H1 (cell line): ENCODE data around the gene HSPA4. TPM values are rescaled to one million over a fixed set of nuclear protein-coding genes. Genes with fewer than 3 reads are reported as not detected.

ENCODE experiments used
- CTCF ChIA-PET: fragments of 300-600 bp; sonication (Branson Sonifier 250); formaldehyde crosslinking; loops from one replicate; lab custom pipeline; 2021; ENCODE audit not compliant: partially characterized antibody; lab: Charles Lee
- POLR2A ChIA-PET: fragments of 300-600 bp; sonication (Branson Sonifier 250); formaldehyde crosslinking; loops from one replicate; lab custom pipeline; 2021; ENCODE audit warnings: inconsistent platforms; ENCODE audit not compliant: partially characterized antibody; lab: Charles Lee
- DNase-seq, 2 experiments: peaks; one replicate each; pipeline versions ENCODE4 v3.0.0 to v3.0.0-alpha.2; 2010 to 2022; ENCODE audit warnings: low spot score in 2 of 2, low read depth in 1 of 2, mixed read lengths in 1 of 2
- FAIRE-seq: peaks from 2 replicates; lab custom pipeline; 2011; peaks lifted over from hg19 to GRCh38; lab: Jason Lieb, UNC
- H2AFZ ChIP-seq: 2 replicates; pipeline ENCODE4 v1.8.1; 2012; ENCODE audit warnings: low read length, inconsistent platforms
- H2AK5ac ChIP-seq: 2 replicates; pipeline ENCODE4 v1.6.1; 2013; ENCODE audit warnings: low read depth, low read length
- H2BK120ac ChIP-seq: replicated peaks from 2 replicates; pipeline ENCODE3; 2013; ENCODE audit warnings: low read depth, low read length, inconsistent platforms
- H2BK12ac ChIP-seq: 2 replicates; pipeline ENCODE4 v1.6.1; 2013; ENCODE audit warnings: low read depth, low read length
- H2BK15ac ChIP-seq: 2 replicates; pipeline ENCODE4 v1.6.1; 2013; ENCODE audit warnings: low read length
- H2BK20ac ChIP-seq: 2 replicates; pipeline ENCODE4 v1.6.1; 2013; ENCODE audit warnings: low read length
- H2BK5ac ChIP-seq: 2 replicates; pipeline ENCODE4 v1.6.1; 2013; ENCODE audit warnings: low read depth, low read length
- H3K14ac ChIP-seq: 2 replicates; pipeline ENCODE4 v1.6.1; 2013; ENCODE audit warnings: inconsistent platforms; ENCODE audit not compliant: insufficient read length
- H3K18ac ChIP-seq: 2 replicates; pipeline ENCODE4 v1.6.1; 2013; ENCODE audit warnings: low read length; ENCODE audit errors: extremely low read depth
- H3K23ac ChIP-seq: 2 replicates; pipeline ENCODE4 v1.6.1; 2013; ENCODE audit warnings: inconsistent platforms; ENCODE audit not compliant: insufficient read length
- H3K23me2 ChIP-seq: 2 replicates; pipeline ENCODE4 v1.6.1; 2013; ENCODE audit warnings: low read depth, low read length
- H3K27ac ChIP-seq: 2 replicates; pipeline ENCODE4 v1.6.1; 2011; ENCODE audit warnings: low read depth, low read length, inconsistent platforms
- H3K27me3 ChIP-seq, 4 experiments: replicated peaks in 1 of 4; 1 replicate in 1 of 4; 2 replicates in 3 of 4; pipeline versions ENCODE4 v1.6.1 to v1.8.1; 2011 to 2013; ENCODE audit warnings: low read length in 3 of 4, mild to moderate bottlenecking in 3 of 4, inconsistent platforms in 2 of 4, mixed read lengths in 2 of 4, moderate library complexity in 1 of 4; ENCODE audit not compliant: control insufficient read depth in 3 of 4, insufficient read depth in 3 of 4; ENCODE audit errors: extremely low read depth in 1 of 4
- H3K36me3 ChIP-seq, 4 experiments: 2 replicates each; pipeline versions ENCODE4 v1.6.1 to v1.8.1; 2011 to 2013; ENCODE audit warnings: mild to moderate bottlenecking in 4 of 4, low read length in 3 of 4, moderate library complexity in 2 of 4, control low read depth in 1 of 4, inconsistent platforms in 1 of 4; ENCODE audit not compliant: insufficient read depth in 4 of 4, control insufficient read depth in 2 of 4
- H3K4ac ChIP-seq: replicated peaks from 2 replicates; pipeline ENCODE3; 2013; ENCODE audit warnings: low read length, low read depth, mixed read lengths, inconsistent platforms; ENCODE audit not compliant: insufficient read length
- H3K4me1 ChIP-seq, 4 experiments: replicated peaks in 1 of 4; 1 replicate in 1 of 4; 2 replicates in 3 of 4; pipeline versions ENCODE4 v1.6.1 to v1.8.1; 2011 to 2013; ENCODE audit warnings: low read length in 3 of 4, inconsistent platforms in 2 of 4, mixed read lengths in 1 of 4; ENCODE audit not compliant: insufficient read depth in 4 of 4, control insufficient read depth in 3 of 4
- H3K4me2 ChIP-seq, 2 experiments: 2 replicates each; pipeline versions ENCODE4 v1.6.1 to v1.8.1; 2011 to 2013; ENCODE audit warnings: low read depth in 2 of 2, low read length in 2 of 2, control low read depth in 1 of 2, inconsistent platforms in 1 of 2, mild to moderate bottlenecking in 1 of 2; ENCODE audit not compliant: insufficient read depth in 1 of 2
- H3K4me3 ChIP-seq, 4 experiments: fragments of 200-600, 300-600 bp in 1 of 4; sonication (generic), shearing (Covaris generic), sonication (Bioruptor Twin) in 1 of 4; 2 replicates each; pipeline versions ENCODE4 v1.5.1 to v1.8.1; 2011 to 2016; ENCODE audit warnings: low read length in 4 of 4, low read depth in 3 of 4, control low read depth in 2 of 4, inconsistent platforms in 2 of 4, mild to moderate bottlenecking in 2 of 4, mixed read lengths in 1 of 4, moderate library complexity in 1 of 4; ENCODE audit not compliant: insufficient read depth in 2 of 4; ENCODE audit errors: extremely low read depth in 1 of 4
- H3K56ac ChIP-seq: replicated peaks from 2 replicates; pipeline ENCODE3; 2013; ENCODE audit warnings: low read depth, mild to moderate bottlenecking, mixed read lengths, low read length, inconsistent platforms; ENCODE audit not compliant: insufficient read length
- H3K79me1 ChIP-seq: 2 replicates; pipeline ENCODE4 v1.6.1; 2013; ENCODE audit warnings: low read depth, low read length, control low read depth
- H3K79me2 ChIP-seq, 2 experiments: 2 replicates each; pipeline versions ENCODE4 v1.6.1 to v1.8.1; 2012 to 2013; ENCODE audit warnings: low read length in 2 of 2, mild to moderate bottlenecking in 2 of 2, inconsistent platforms in 1 of 2; ENCODE audit not compliant: insufficient read depth in 2 of 2, control insufficient read depth in 1 of 2
- H3K9ac ChIP-seq, 4 experiments: replicated peaks in 1 of 4; 1 replicate in 1 of 4; 2 replicates in 3 of 4; pipeline versions ENCODE4 v1.6.1 to v1.8.1; 2011 to 2013; ENCODE audit warnings: low read depth in 3 of 4, low read length in 3 of 4, control low read depth in 2 of 4, mild to moderate bottlenecking in 2 of 4, moderate library complexity in 2 of 4, inconsistent platforms in 1 of 4; ENCODE audit errors: extremely low read depth in 1 of 4
- H3K9me3 ChIP-seq, 2 experiments: 2 replicates each; pipeline versions ENCODE4 v1.6.1 to v1.8.1; 2012 to 2013; ENCODE audit warnings: mild to moderate bottlenecking in 2 of 2, moderate library complexity in 2 of 2, control low read depth in 1 of 2, inconsistent platforms in 1 of 2, low read depth in 1 of 2, low read length in 1 of 2, mixed read lengths in 1 of 2; ENCODE audit not compliant: insufficient read depth in 2 of 2
- H4K20me1 ChIP-seq, 2 experiments: replicated peaks in 1 of 2; 2 replicates each; pipeline versions ENCODE3 to v1.8.1; 2011 to 2013; ENCODE audit warnings: inconsistent platforms in 2 of 2, low read length in 2 of 2, mild to moderate bottlenecking in 1 of 2; ENCODE audit not compliant: insufficient read depth in 2 of 2, control insufficient read depth in 1 of 2
- H4K5ac ChIP-seq: 2 replicates; pipeline ENCODE4 v1.6.1; 2013; ENCODE audit warnings: low read length, low read depth, mixed read lengths, inconsistent platforms; ENCODE audit not compliant: insufficient read length
- H4K8ac ChIP-seq: 2 replicates; pipeline ENCODE4 v1.8.0; 2013; ENCODE audit warnings: mild to moderate bottlenecking, moderate library complexity, low read length, inconsistent platforms; ENCODE audit not compliant: insufficient read depth; ENCODE audit errors: extremely low read depth
- H4K91ac ChIP-seq: replicated peaks from 2 replicates; pipeline ENCODE3; 2013; ENCODE audit warnings: low read length, mixed read lengths, inconsistent platforms; ENCODE audit not compliant: insufficient read length
- ATF2 ChIP-seq: IDR thresholded peaks from 2 replicates; pipeline ENCODE4 v1.6.1; 2012; ENCODE audit warnings: low read length, inconsistent platforms
- BRCA1 ChIP-seq: IDR thresholded peaks from 2 replicates; pipeline ENCODE4 v1.6.1; 2012; ENCODE audit warnings: low read depth, low read length, improper control_type of control experiment
- CBX5 ChIP-seq: fragments of 300-800, 300-1000 bp; sonication (generic); IDR thresholded peaks from 2 replicates; pipeline ENCODE4 v1.7.1; 2016; ENCODE audit warnings: antibody characterized with exemption, low read length, low read depth
- CHD1 ChIP-seq: IDR thresholded peaks from 2 replicates; pipeline ENCODE4 v1.6.1; 2012; ENCODE audit warnings: low read depth, low read length, improper control_type of control experiment
- RXRA ChIP-seq: IDR thresholded peaks from 2 replicates; pipeline ENCODE4 v1.6.1; 2011; ENCODE audit warnings: low read depth, mild to moderate bottlenecking, low read length, moderate library complexity; ENCODE audit not compliant: insufficient read depth
- SIRT6 ChIP-seq: IDR thresholded peaks from one replicate; pipeline ENCODE4 v1.7.1; 2012; ENCODE audit warnings: low read length, inconsistent platforms
- TAF1 ChIP-seq: IDR thresholded peaks from 2 replicates; pipeline ENCODE4 v1.6.1; 2011; ENCODE audit warnings: mild to moderate bottlenecking, low read depth, low read length
- USF2 ChIP-seq: IDR thresholded peaks from 2 replicates; pipeline ENCODE4 v1.6.1; 2011; ENCODE audit warnings: low read length, improper control_type of control experiment
- WGBS, 2 experiments: shearing (Covaris generic) in 1 of 2; methylation state at CpG; one replicate each; pipeline versions ENCODE4 v1.1.6 to v1.1.7; 2013 to 2015; ENCODE audit warnings: low lambda C conversion rate in 2 of 2, mixed read lengths in 2 of 2, inconsistent platforms in 1 of 2, low coverage in 1 of 2, missing lambda C conversion rate in 1 of 2; ENCODE audit not compliant: insufficient replicate concordance in 2 of 2, insufficient coverage in 1 of 2, insufficient read length in 1 of 2; ENCODE audit errors: extremely low coverage in 1 of 2, missing lambda C conversion rate in 1 of 2; 5-methylcytosine and 5-hydroxymethylcytosine counted together
- polyA plus RNA-seq, 7 experiments: library from polyadenylated mRNA; depleted of rRNA in 3 of 7; stranded (reverse) in 5 of 7; unstranded in 2 of 7; fragments of >200 nt in 5 of 7; fragments of 200-250 nt in 2 of 7; gene quantifications; 1 replicate in 5 of 7; 2 replicates in 1 of 7; 4 replicates in 1 of 7; pipeline versions ENCODE4 v1.2.1 to v1.2.3, GENCODE V29; 2011 to 2013; ENCODE audit warnings: missing spikeins in 2 of 7, mixed read lengths in 2 of 7
- total RNA-seq: library from RNA; stranded (reverse); fragmentation: NEBNext Ultra II Directional; extraction: Animal tissue kit (Norgen Biotek cat#: 25700); gene quantifications from 2 replicates; pipeline ENCODE4 v1.2.1, GENCODE V29; 2021

The HSPA4 gene
- total and polyA plus RNA-seq, 2 of the 8 experiments (the other 6 are each of a cell fraction or from before 2014, with no cell fraction given) = 28.9 to 445 TPM

- Histone ChIP-seq H2AFZ (no peak overlapping the region), H2BK15ac (no peak overlapping the region), H4K5ac (no peak overlapping the region), H2BK5ac (no peak overlapping the region), H3K18ac (no peak overlapping the region), H3K36me3 (peaks cover 0 to 3% (median under 1%) of the 10 kb centered on the region in 4 experiments; a peak in 3 of 8 replicates), H3K9ac (no peak overlapping the region), H3K79me1 (no peaks in the 10 kb centered on the region), H4K8ac (no peak overlapping the region), H3K9me3 (no peaks in the 10 kb centered on the region; a peak in 1 of 4 replicates), H2AK5ac (no peak overlapping the region), H4K91ac (no peak overlapping the region), H3K14ac (no peak overlapping the region), H3K4me3 (no peak overlapping the region), H3K4me2 (no peak overlapping the region), H3K23ac (no peak overlapping the region), H4K20me1 (peaks cover 0 to 1% of the 10 kb centered on the region in 2 experiments), H2BK20ac (no peak overlapping the region), H3K79me2 (no peaks in the 10 kb centered on the region), H3K56ac (no peak overlapping the region), H3K27ac (no peak overlapping the region), H3K23me2 (no peaks in the 10 kb centered on the region; the same call in 1 of the 2 replicates), H2BK12ac (no peak overlapping the region), H3K4me1 (no peaks in the 10 kb centered on the region), H3K27me3 (no peaks in the 10 kb centered on the region), H2BK120ac (no peak overlapping the region), H3K4ac (no peak overlapping the region)
- WGBS, 2 experiments = 82% methylated on average over 6 of the region's 6 CpGs; no CpG with 5 or more reads in 1 of the 2 experiments
- ChIA-PET CTCF (interaction anchor here (0.6 to 11.2 kb wide), 36 partner anchors 8 to 882 kb away, joined by 3 to 150 read pairs (median 3); no protein-coding TSS in a partner anchor), POLR2A (interaction anchor here (0.6 kb wide), 1 partner anchor 84 kb away, joined by 4 read pairs; no protein-coding TSS in a partner anchor)
- FAIRE-seq (no peak), DNase-seq (peak in 1 of 2 experiments; percentile 45)
- TF ChIP-seq USF2 (no peak), CBX5 (no peak), SIRT6 (no peak), CHD1 (no peak), ATF2 (no peak), BRCA1 (no peak), RXRA (no peak), TAF1 (no peak)
Observed at GRCh38 chr5:133110709-133111108, 58.9 kb downstream of the HSPA4 start.
